NCI-H510A (cell line): ENCODE data around the gene RTL10.

Source experiments
- DNase-seq: peaks from one replicate; lab custom pipeline; 2025; lab: John Stamatoyannopoulos, UW

The RTL10 gene

GRCh38 chr22:19854778-19855503 is at the start of gene RTL10, which contains the start of gene GNB1L:
TSS of gene RTL10 (minus strand) at chr22:19854874. CDS start at chr22:19852261, 2,613 bp downstream.
TSS of gene GNB1L (minus strand) at chr22:19854874. CDS start at chr22:19821355, 33,519 bp downstream.
- peak; percentile 85 for DNase-seq

GRCh38 chr22:19904174-19904856 is 49.6 kb upstream of the RTL10 start:
- DNase-seq: no peak

GRCh38 chr22:19903513-19903912 is 48.8 kb upstream of the RTL10 start:
- DNase-seq: no peak

GRCh38 chr22:19903031-19903430 is 48.4 kb upstream of the RTL10 start:
- no peak for DNase-seq

GRCh38 chr22:19902245-19902715 is 47.6 kb upstream of the RTL10 start:
- DNase-seq: no peak

- DNase-seq: no peak
These were observed 47.0 kb upstream of the RTL10 start for GRCh38 chr22:19901577-19902244.

- DNase-seq: no peak
These were observed 46.2 kb upstream of the RTL10 start for GRCh38 chr22:19900707-19901436.

- DNase-seq: no peak
These were observed 44.3 kb upstream of the RTL10 start for GRCh38 chr22:19898831-19899567.

GRCh38 chr22:19898145-19898544 is 43.5 kb upstream of the RTL10 start:
- no peak for DNase-seq

GRCh38 chr22:19897726-19898125 is 43.1 kb upstream of the RTL10 start:
- DNase-seq: no peak

- no peak for DNase-seq
These were observed 42.1 kb upstream of the RTL10 start for GRCh38 chr22:19896665-19897355.

GRCh38 chr22:19895160-19895849 is 40.6 kb upstream of the RTL10 start:
- DNase-seq: no peak

- no peak for DNase-seq
These were observed 38.7 kb upstream of the RTL10 start for GRCh38 chr22:19893363-19893762.

GRCh38 chr22:19892925-19893324 is 38.3 kb upstream of the RTL10 start:
- DNase-seq: no peak

GRCh38 chr22:19892257-19892879 is 37.7 kb upstream of the RTL10 start:
- DNase-seq: no peak

GRCh38 chr22:19891317-19892256 is 36.9 kb upstream of the RTL10 start:
- peak; percentile 64 for DNase-seq

- no peak for DNase-seq
These were observed 36.0 kb upstream of the RTL10 start for GRCh38 chr22:19890502-19891316.

- no peak for DNase-seq
These were observed 35.3 kb upstream of the RTL10 start for GRCh38 chr22:19889951-19890350.
